Measurements from ENCODE around the gene ZSWIM5.
"Not testable (repeated sequence)": the region's sequence is repeated elsewhere in the genome, so short reads cannot be mapped to it uniquely, and the experiment has no call there.

The ZSWIM5 gene

DNA sequence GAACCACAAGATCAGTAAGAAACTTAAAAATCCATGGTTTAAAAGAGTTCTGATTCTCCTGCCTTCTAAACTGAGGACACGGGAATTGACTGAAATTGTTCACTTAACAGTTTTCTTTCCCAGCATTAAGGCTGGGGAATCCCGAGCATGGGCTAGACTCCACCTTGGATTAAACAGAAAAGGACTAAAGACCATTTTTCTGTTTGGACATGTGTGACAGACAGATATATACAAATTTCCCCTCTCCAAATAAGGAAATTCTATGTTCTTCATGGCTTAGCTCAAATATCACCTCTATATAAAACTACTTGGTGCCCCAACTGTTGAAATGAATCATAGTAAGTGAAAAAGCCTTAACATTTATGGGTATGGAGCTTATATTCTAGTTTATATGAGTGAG is 109.3 kb downstream of the ZSWIM5 start:
- DNase-seq, result no peak

GRCh38 chr1:45095450-45095849 is 111.0 kb downstream of the ZSWIM5 start:
- DNase-seq, result no peak

DNA sequence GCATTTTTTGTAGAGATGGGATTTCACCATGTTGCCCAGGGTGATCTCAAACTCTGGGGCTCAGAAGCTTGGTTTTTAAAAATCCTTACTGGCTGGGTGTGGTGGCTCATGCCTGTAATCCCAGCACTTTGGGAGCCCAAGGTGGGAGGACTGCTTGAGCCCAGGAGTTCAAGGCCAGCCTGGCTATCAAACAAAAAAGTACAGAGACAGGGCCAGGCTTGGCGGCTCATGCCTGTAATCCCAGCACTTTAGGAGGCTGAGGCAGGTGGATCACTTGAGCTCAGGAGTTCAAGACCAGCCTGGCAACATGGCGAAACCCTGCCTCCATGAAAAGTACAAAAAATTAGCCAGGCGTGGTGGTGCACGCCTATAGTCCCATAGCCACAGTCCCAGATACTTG is 112.0 kb downstream of the ZSWIM5 start:
- DNase-seq, result not testable (repeated sequence)

DNA sequence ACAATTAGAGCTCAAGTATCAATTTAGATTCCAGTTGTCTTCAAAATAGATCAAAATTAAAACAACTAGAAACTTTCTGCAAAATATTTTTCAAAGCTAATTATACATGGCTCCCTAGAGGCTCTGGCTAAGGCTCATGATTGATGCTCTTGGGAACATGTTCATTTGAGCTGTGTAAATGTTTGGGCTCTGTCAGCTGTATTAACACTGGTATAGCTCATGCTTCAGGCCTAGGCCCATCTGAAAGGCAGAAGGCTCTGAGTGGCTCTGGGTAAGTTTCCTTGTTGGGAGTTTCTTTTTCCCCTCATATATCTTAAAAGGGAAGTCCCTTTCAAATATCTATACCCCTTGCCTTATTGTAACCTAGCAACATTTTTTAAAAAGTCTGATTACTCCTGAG is 113.1 kb downstream of the ZSWIM5 start:
- DNase-seq, result no peak

- DNase-seq, result no peak
Observed at GRCh38 chr1:45089711-45090110, 116.7 kb downstream of the ZSWIM5 start.

- no peak for DNase-seq
Observed at GRCh38 chr1:45084562-45084961, 121.8 kb downstream of the ZSWIM5 start.

DNA sequence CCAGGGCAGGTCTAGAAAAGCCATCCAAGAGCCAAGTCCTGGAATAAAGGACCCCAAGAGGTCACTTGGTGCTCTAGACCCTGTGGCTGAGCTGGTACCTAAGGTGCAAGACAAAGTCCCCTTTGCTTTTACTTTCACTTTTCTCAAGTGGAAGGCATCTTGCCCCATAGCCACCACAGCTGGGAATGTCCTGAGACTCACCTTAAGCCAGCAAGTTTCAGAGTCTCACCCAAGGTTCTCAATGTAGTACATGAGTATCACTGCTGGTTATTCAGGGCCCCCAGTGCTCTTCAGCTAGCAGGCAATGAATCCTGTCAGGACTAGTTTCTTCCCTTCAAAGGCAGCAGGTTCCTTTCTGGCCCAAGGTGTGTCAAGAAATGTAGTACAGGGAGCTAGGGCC is 126.9 kb downstream of the ZSWIM5 start:
- DNase-seq, result no peak

DNA sequence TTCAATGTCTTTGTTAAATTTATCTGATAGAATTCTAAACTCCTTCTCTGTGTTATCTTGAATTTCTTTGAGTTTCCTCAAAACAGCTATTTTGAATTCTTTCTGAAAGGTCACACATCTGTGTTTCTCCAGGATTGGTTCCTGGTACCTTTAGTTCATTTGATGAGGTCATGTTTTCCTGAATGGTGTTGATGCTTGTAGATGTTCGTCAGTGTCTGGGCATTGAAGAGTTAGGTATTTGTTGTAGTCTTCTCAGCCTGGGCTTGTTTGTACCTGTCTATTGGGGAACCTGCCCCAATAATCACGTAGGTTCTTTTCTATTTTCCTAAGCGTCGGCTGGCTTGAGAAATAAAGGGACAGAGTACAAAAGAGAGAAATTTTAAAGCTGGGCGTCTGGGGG is 129.4 kb downstream of the ZSWIM5 start:
- DNase-seq, result not testable (repeated sequence)

DNA sequence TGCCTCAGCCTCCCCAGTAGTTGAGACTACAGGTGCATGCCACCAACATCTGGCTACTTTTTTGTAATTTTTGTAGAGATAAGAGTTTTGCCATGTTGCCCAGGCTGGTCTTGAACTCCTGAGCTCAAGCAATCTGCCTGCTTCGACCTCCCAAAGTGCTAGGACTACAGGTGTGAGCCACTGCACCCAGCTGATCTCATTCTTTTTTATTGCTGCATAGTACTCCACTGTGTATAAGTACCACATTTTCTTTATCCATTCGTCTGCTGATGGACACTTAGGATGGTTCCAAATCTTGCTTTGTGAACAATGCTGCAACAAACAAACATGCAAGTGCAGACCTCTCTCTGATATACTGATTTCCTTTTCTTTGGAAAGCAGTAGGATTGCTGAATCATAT is 134.8 kb downstream of the ZSWIM5 start:
- DNase-seq, result no peak

DNA sequence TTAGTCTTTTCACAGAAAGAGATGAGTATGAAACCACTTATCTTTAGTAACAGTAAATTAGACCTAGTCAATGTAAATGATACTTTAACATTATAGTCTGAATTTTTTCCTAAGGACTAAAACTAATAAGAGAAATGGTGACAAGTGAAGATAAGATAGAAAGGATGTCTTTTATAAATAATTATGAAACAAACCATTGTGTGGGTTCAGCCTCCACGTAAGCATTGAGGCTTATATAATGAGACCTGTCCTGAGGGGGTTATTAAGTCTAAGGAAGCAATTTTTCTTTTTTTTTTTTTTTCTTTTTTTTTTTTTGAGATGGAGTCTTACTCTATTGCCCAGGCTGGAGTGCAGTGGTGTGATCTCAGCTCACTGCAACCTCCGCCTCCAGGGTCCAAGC is 138.6 kb downstream of the ZSWIM5 start:
- DNase-seq, result no peak

- DNase-seq, result no peak
Observed at GRCh38 chr1:45065083-45065482, 141.3 kb downstream of the ZSWIM5 start.

- not testable (repeated sequence) for DNase-seq
Observed at GRCh38 chr1:45062463-45062862, 143.9 kb downstream of the ZSWIM5 start.

- DNase-seq, result no peak
Observed at GRCh38 chr1:45059829-45060228, 146.6 kb downstream of the ZSWIM5 start.

DNA sequence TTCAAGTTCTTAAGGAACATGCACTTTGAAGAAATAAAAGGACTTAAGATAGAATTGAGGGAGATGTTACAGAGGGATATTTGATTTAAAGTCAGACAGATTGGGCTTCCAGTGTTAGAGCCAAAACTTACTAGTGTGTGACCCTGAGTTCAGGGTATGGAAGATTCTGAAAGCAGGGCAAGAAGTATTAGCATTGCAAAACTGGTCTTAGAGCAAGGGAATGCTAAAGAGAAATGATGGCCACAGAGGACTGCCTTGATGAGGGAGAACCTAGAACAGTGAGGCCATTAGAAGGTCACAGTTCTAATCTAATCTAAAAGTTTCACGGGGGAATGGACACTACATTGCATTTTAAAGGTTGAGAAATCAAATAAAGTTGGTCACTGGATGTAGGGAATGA is 148.9 kb downstream of the ZSWIM5 start:
- DNase-seq, result no peak

DNA sequence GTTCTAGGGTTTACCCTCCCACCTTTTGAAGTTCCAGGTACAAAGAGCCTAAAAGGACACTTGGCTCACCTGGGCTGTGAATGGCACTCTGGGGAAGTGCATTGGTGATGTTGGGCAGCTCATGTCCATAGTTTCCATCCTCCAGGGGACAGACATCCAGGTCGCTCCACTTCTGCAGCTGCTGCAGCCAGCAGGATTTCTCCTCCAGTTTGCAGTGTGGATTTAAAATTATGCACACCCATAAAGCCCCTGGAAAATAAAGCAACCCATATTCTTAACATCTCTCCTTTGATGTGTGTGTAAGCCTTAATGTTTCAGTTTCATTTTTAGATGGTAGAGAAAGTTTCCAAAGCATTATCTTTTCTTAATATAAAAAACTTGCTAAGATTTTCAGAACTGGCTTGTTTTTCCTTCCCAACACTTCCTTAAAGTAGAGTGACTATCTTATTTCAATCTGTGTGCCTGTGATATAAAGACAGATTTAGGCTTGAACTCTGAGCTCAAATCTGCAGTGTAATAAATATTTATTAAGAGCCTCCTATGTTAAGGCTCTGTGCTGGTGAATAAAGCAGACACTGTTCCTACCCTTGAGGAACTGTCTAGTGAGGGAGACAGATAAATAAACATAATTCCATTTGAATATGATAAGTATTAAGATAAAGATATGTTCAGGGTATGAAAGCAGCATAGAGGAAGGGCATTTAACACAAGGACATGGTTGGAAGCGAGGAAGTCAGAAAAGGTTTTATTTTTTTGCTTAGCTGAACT is 155.2 kb downstream of the ZSWIM5 start:
- DNase-seq, result no peak

DNA sequence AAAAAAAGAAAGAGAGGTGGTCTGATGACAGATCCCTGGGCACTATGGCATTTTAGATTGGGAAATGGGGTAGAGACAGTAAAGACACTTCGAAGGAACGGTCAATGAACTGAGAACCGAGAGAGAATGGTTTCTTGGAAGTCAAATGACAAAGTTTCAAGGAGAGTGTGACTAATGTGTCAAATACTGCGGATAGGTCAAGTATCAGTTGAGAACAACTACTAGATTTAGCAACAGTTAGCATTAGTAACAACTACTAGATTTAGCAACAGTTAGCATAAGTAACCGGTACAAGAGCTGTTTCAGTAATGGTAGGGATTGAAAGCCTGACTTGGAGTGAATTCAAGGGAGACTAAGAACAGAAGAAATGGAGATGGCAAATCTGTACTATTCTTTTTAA is 159.4 kb downstream of the ZSWIM5 start:
- DNase-seq, result no peak

GRCh38 chr1:45044916-45045315 is 161.5 kb downstream of the ZSWIM5 start:
- DNase-seq, result no peak

- no peak for DNase-seq
Observed at GRCh38 chr1:45043094-45043493, 163.3 kb downstream of the ZSWIM5 start.

DNA sequence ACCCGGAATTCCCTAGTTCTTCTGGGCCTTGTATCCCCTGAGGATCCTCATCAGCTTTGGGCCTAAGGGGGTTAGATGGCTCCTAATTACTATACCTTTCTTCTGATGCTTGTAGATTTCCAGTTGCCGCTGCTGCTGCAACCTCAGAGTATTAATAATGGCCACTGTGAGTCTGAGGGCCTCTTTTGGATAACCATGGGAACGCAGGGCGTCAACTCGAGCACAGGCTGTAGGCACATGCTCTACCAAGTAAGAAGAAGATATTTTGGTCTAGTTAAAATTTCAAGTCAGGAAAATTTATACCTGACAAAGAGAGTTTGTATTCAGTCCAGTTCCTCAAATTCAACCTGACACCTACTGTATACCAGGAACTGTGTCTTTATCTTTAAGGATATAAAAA is 166.1 kb downstream of the ZSWIM5 start:
- no peak for DNase-seq

DNA sequence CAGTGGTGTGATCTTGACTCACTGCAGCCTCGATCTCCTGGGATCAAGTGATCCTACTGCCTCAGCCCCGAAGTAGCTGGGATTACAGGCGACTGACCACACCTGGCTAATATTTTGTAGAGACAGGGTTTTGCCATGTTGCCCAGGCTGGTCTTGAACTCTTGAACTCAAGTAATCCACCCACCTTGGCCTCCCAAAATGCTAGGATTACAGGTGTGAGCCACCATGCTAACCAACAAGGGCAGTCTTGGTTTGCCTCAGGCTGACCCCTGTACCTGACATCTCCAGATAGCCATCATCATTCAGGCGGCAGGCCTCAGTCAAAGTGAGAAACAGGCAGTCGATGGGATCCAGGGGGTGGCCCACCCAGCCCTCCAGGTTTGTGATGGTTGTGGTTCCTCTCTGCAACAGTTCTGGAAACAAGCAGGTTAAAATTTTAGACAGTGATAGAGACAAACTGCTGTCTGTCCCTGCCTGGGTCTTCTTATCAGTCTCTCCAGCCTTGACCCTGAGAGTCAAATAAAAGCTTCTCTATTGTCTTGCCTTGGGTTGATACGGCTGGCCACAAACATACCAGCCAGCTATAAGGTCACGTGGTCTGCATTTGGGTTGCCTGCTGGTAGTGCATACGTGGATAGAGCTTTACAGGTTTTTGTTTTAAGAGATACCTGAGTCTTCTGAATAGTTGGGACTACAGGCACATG is 167.6 kb downstream of the ZSWIM5 start:
- no peak for DNase-seq

GRCh38 chr1:45038240-45038639 is 168.2 kb downstream of the ZSWIM5 start:
- DNase-seq, result no peak

GRCh38 chr1:45037456-45037855 is 168.9 kb downstream of the ZSWIM5 start:
- no peak for DNase-seq

DNA sequence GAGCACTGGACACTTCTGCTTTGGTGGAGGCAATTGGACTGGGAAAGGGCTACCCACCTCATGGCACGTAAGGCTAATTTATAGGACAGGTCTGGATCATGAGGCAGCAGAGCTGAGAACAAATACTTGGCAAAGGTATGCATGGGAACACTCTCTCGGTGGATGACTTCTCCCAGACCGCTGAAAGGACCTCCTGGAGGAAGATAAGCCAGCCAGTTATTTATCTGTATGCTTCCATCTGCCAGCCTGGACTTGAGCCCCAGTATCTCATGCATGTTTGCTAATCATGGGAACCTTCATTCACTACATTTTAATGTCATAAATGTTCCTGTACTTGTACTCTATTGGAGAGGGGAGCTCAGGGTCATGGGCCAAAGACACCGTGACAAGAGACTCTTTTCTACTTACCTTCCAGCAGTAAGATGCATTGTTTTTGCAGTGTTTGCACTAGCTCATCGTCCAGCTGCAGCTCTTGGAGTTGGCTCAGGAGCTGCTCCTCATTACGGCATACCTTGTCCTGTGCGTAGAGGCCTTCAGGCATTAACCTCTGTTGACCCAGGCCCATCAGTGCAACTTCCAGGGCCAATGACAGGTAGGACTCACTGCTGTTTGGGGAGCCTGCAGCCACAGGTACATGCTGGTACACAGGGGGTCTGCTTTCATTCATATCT is 170.6 kb downstream of the ZSWIM5 start:
- no peak for DNase-seq

All from nucleus accumbens (tissue), 56 donors.